ENCODE results near the gene DNM1. TPM values are rescaled to one million over a fixed set of nuclear protein-coding genes. Genes with fewer than 3 reads are reported as not detected.

Gene DNM1
- total and polyA plus RNA-seq, 4 donors, result 0.29 to 5.9 (median 1.1) TPM

GRCh38 chr9:128191406-128192046 is 11.7 kb upstream of the DNM1 start, which contains the start of gene CIZ1:
CIZ1 (minus strand) TSS chr9:128191572; CDS start chr9:128190857, 715 bp downstream.
- peak; percentile 82 for DNase-seq (ENCODE audit: low spot score)
- H3K27me3 ChIP-seq (ENCODE audit: control insufficient read depth in 4 of 4, insufficient read depth in 4 of 4, low read length in 3 of 4), result no peaks in the 10 kb centered on the region
- H3K4me3 ChIP-seq (ENCODE audit: low read depth in 1 of 3, low read length in 3 of 3), result peak within 1 kb of the TSS; percentile 74 to 87 (median 86)
- H3K36me3 ChIP-seq (ENCODE audit: control insufficient read depth in 4 of 4, insufficient read depth in 3 of 4, low read depth in 1 of 4, low read length in 3 of 4), result peaks cover 0 to 3% (median under 1%) of the 10 kb centered on the region in 4 donors
- H3K27ac ChIP-seq (ENCODE audit: low read depth in 1 of 2, low read length in 2 of 2), result peak within 1 kb of the TSS; percentile 80 to 82
- H3K9me3 ChIP-seq (ENCODE audit: control insufficient read depth in 4 of 4, low read length in 3 of 4), result no peaks in the 10 kb centered on the region
- peak within 1 kb of the TSS; percentile 79 to 80 for H3K9ac ChIP-seq (ENCODE audit: low read depth in 1 of 2, low read length in 2 of 2)
- under 1% methylated on average over 71 of the region's 71 CpGs for WGBS
- TF ChIP-seq FOXA2 (IDR thresholded peaks at IDR 0.05) (no peak), CTCF (IDR thresholded peaks at IDR 0.05; ENCODE audit: low read depth, low read length, missing input control) (peak; percentile 70)
- H3K4me1 ChIP-seq (ENCODE audit: control insufficient read depth in 4 of 4, insufficient read depth in 4 of 4, low read length in 3 of 4), result peaks cover 8 to 23% (median 16%) of the 10 kb centered on the region in 4 donors

GRCh38 chr9:128192601-128193371 is 10.4 kb upstream of the DNM1 start:
- 17% methylated on average over 56 of the region's 56 CpGs for WGBS
- peak overlapping the region in 1 of 3 donors; percentile 87 for H3K4me3 ChIP-seq (ENCODE audit: low read depth in 1 of 3, low read length in 3 of 3)
- DNase-seq (ENCODE audit: low spot score), result peak; percentile 71
- H3K27ac ChIP-seq (ENCODE audit: low read depth in 1 of 2, low read length in 2 of 2), result peak overlapping the region; percentile 60 to 79
- H3K9me3 ChIP-seq (ENCODE audit: control insufficient read depth in 4 of 4, low read length in 3 of 4), result no peaks in the 10 kb centered on the region
- H3K4me1 ChIP-seq (ENCODE audit: control insufficient read depth in 4 of 4, insufficient read depth in 4 of 4, low read length in 3 of 4), result peaks cover 8 to 23% (median 16%) of the 10 kb centered on the region in 4 donors
- H3K27me3 ChIP-seq (ENCODE audit: control insufficient read depth in 4 of 4, insufficient read depth in 4 of 4, low read length in 3 of 4), result no peaks in the 10 kb centered on the region
- TF ChIP-seq JUND (IDR thresholded peaks at IDR 0.05) (no peak), RAD21 (IDR thresholded peaks at IDR 0.05) (peak in 1 of 2 donors; percentile 21), HNF4G (IDR thresholded peaks at IDR 0.05) (no peak), CTCF (IDR thresholded peaks at IDR 0.05; ENCODE audit: low read depth, low read length, missing input control) (peak; percentile 34), EGR1 (IDR thresholded peaks at IDR 0.05; ENCODE audit: low read depth in 2 of 2) (peak in 1 of 2 donors; percentile 29), FOXA1 (IDR thresholded peaks at IDR 0.05) (no peak), SP1 (IDR thresholded peaks at IDR 0.05) (peak; percentile 11), REST (IDR thresholded peaks at IDR 0.05) (no peak)
- H3K9ac ChIP-seq (ENCODE audit: low read depth in 1 of 2, low read length in 2 of 2), result no peak overlapping the region
- peaks cover 0 to 4% (median 0%) of the 10 kb centered on the region in 4 donors for H3K36me3 ChIP-seq (ENCODE audit: control insufficient read depth in 4 of 4, insufficient read depth in 3 of 4, low read depth in 1 of 4, low read length in 3 of 4)

All from liver (tissue), 9 donors.